Measurements from ENCODE around the gene CNGA1.
"Not testable (repeated sequence)": the region's sequence is repeated elsewhere in the genome, so short reads cannot be mapped to it uniquely, and the experiment has no call there.

CNGA1 gene

GRCh38 chr4:48030470-48030869, 14.0 kb upstream of the CNGA1 start:
- DNase-seq (ENCODE audit: low spot score): no peak

DNA sequence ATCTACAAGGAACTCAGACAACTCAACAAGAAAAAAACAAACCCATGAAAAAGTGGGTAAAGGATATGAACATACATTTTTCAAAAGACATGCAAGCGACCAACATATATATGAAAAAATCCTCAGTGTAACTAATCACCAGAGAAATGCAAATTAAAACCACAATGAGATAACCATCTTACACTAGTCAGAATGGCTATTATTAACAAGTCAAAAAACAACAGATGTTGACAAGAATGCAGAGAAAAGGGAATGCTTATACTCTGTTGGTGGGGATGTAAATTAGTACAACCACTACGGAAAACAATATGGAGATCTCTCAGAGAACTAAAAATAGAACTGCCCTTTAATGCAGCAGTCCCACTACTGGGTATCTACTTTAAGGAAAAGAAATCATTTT, 12.2 kb upstream of the CNGA1 start:
- DNase-seq (ENCODE audit: low spot score): no peak

GRCh38 chr4:48027653-48028052, 11.2 kb upstream of the CNGA1 start:
- DNase-seq (ENCODE audit: low spot score): no peak

- peak; percentile 21 for DNase-seq (ENCODE audit: low spot score)
Measured at GRCh38 chr4:48025005-48025404, 8.5 kb upstream of the CNGA1 start.

DNA sequence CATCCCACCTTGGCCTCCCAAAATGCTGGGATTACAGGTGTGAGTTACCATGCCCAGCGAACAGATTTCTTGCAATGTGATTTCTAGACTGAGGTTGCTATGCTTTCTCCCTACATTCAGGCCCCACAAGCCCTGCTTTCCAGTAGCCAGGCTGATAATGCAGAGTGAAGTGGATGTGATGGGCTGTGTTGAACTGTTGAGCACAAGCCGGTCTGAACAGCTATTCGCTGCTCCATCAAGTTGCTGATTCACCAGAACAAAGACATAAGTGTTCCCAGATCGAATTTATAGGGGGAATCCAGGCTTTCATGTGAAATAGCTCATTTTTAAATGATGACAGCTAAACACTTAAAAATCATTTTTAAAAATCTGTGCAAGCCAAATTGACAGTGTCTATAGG, 8.0 kb upstream of the CNGA1 start:
- no peak for DNase-seq (ENCODE audit: low spot score)

DNA sequence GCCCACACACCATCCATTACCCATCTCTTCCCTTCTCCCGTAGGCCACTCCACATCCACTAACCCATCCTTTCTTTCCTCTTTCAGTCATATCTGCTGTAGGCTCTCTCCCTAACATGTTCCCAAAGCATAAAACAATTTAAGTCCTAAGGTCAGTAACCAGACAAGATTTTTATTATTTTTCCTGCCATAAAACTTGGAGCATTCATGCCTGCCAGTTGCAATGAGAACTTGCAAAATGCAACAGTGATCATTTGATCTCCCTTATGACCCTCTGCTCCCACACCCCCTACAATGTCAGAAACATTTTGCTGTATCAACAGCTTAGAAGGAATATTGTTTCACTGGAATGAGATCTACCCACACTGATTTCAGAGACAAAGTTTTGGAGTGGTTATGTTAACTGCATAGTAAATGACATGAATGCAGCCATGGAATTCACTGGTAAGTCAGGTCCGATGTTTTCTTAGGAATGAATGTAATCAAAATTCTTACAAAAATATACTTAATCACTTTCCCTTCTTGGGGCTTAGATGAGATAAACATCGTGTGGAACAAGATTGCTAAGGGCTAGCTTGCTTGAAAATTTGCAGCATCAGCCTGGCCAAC, 5.8 kb upstream of the CNGA1 start:
- DNase-seq (ENCODE audit: low spot score): no peak

- no peak for DNase-seq (ENCODE audit: low spot score)
Measured at GRCh38 chr4:48021100-48021499, 4.6 kb upstream of the CNGA1 start.

GRCh38 chr4:48018112-48018511, 1.6 kb upstream of the CNGA1 start:
- no peak for DNase-seq (ENCODE audit: low spot score)

DNA sequence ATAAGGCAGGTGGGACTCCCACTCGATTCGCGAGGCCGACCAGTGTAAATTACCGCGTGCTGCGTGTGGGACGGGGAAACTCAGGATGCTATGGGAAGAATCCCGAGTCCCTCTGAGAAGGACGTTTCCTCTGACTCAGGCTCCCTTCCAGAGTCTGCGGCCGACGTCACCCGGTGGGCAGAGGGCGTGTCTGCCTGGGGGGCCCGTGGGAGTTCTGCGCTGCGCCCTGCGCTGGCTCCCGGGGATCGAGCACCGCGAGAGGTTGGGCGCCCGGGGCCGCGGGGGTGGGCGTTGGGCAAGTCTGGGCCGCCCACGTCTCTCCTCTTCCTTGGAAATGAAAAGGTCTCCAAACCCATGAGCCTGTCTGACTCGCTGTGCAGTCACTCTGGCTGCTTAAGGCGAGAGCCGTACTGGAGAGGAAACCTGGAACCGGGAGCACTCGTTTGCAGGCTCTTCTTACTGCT, 659 bp upstream of the CNGA1 start:
- peak; percentile 71 for DNase-seq (ENCODE audit: low spot score)

- DNase-seq (ENCODE audit: low spot score): no peak
Measured at GRCh38 chr4:48015678-48016077, 803 bp downstream of the CNGA1 start.

DNA sequence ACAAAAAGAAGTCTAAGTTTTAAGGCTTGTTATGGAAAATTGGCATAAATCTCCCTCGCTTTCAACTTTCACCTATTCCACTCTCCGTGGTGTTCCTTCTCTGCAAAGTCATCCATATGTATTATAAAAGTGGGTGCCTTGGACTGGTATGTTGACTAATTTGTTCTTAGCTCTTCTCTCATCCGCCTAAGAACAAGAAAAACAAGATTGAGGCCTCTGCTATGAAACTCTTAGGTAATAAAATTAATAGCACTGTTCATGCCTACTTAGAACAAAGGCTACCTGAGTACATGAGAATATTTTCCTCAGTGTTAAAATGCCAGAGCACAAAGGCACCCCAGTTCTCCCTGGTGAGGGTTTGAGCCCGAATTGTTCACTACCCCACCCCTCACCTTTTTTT, 1.3 kb downstream of the CNGA1 start:
- no peak for DNase-seq (ENCODE audit: low spot score)

DNA sequence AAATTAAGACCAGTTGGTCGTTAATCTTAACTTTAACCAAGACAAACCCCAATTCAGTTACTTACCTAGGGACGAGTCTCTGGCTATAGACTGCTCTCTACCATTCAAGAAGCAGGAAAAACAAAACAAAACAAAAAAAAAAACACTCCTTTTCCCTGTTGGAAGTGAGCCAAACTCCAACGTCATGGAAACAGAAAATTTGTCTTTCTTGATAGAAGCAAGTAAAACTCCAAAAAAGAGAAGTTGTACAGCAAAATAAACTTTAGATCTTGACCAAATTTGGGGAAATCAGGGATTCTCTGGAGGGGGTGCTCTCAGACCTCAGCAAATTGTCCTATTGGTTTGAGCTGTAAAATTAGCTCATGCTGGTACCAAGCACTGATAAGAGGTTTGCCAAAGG, 3.7 kb downstream of the CNGA1 start:
- DNase-seq (ENCODE audit: low spot score): no peak

GRCh38 chr4:48011722-48012121, 4.8 kb downstream of the CNGA1 start:
- no peak for DNase-seq (ENCODE audit: low spot score)

DNA sequence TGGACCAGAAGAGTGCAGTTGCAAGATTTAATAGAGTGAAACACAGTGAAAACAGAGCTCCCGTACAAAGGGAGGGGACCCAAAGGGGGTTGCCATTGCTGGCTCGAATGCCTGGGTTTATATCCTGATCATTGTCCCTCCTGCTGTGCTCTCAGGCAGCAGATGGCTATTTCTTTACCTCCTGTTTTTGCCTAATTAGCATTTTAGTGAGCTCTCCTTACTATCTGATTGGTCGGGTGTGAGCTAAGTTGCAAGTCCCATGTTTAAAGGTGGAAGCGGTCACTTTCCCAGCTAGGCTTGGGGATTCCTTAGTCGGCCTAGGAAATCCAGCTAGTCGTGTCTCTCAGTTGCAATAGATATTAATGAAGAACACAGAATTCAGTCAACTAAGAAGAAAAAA, 5.6 kb downstream of the CNGA1 start:
- not testable (repeated sequence) for DNase-seq (ENCODE audit: low spot score)

GRCh38 chr4:48008021-48008596, 8.4 kb downstream of the CNGA1 start:
- DNase-seq (ENCODE audit: low spot score): no peak

DNA sequence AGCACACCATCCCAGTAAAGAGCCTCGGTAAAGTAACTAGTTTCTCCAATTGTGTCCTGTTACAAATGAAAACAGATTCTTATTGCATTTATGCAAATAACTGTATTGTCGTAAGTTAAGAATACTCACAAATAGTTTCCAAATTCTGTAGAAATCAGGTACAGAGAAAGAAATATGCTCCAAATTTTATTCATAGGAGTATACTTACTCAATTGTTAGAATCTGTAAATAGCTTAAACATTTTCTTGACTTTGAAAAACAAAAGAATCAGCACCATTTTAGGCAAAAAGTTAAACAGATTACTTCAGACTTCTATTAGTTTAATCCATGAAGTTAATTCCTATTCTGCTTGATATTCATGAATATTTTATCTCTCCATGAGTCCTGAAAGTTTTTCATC, 10.7 kb downstream of the CNGA1 start:
- DNase-seq (ENCODE audit: low spot score): no peak

DNA sequence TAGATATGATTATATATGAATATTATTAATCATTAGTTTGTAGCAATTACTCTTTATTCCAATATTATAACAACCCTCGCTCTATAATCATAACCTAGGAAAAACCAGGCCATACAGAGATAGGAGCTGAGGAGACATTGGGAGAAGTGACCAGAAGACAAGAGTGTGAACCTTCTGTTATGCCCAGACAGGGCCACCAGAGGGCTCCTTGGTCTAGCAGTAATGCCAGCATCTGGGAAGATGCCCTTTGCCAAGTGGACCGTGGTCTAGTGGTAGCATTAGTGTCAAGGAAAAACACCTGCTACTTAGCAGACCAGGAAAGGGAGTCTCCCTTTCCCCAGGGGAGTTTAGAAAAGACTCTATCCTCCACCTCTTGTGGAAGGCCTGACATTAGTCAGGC, 12.9 kb downstream of the CNGA1 start:
- DNase-seq (ENCODE audit: low spot score): not testable (repeated sequence)

- DNase-seq (ENCODE audit: low spot score): no peak
Measured at GRCh38 chr4:48002267-48002666, 14.2 kb downstream of the CNGA1 start.

- no peak for DNase-seq (ENCODE audit: low spot score)
Measured at GRCh38 chr4:47996021-47996420, 20.5 kb downstream of the CNGA1 start.

DNA sequence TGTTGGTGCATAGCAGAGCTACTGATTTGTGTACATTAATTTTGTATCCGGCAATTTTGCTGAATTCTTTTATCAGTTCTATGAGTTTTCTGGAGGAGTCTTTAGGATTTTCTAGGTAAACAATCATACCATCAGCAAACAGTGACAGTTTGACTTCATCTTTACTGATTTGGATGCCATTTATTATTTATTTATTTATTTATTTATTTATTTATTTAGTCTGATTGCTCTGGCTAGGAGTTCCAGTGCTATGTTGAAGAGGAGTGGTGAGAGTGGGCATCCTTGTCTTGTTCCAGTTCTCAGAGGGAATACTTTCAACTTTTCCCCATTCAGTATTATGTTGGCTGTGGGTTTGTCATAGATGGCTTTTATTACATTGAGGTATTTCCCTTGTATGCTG, 24.0 kb downstream of the CNGA1 start:
- not testable (repeated sequence) for DNase-seq (ENCODE audit: low spot score)

DNA sequence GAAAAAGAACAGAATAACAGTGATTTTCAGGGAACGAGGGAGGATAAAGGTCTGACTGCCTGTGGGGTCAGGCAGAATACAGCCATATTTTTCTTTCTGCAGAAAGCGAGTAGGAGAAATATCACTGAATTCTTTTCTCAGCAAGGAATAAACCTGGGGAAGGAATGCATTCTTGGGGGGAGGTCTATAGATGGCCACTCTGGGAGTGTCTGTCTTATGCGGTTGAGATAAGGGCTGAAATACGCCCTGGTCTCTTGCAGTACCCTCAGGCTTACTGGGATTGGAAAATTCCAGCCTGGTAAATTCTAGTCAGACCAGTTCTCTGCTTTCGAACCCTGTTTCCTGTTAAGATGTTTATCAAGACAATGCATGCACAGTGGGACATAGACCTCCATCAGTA, 26.3 kb downstream of the CNGA1 start:
- DNase-seq (ENCODE audit: low spot score): no peak

DNA sequence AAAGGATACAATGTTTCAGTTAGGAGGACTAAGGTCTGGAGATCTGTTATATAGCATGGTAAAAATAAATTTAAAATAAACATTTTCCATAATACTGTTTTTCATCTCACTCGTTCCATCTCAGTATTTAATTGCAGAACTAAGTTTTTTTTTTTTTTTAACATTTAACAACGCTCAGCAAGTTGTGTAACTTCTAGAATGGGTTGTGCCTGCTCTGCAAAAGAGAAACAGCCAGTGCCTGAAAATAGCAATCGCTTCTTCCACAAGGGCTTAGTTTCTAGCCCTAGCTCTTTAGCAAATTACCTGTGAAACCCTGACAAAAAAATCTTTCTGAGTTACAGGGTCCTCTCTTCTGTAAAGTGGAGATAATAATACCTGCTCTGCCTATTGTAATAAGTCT, 41.9 kb downstream of the CNGA1 start:
- no peak for DNase-seq (ENCODE audit: low spot score)

DNA sequence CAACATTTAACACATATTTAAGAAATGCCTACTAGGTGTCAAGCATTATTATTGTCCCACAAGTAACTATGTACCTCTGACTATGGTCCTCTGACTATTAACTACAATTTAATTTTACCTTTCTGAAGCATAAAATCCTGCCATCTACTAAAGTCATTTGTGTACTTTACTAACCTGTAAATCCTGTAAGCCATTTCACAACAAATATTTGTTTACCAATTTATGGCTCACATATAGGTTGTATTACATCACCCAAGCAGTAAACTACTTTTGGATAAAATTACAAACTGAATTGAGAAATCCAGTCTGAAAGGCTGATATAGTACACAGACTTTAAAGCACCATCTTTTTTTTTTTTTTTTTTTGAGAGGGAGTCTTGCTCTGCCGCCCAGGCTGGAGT, 43.8 kb downstream of the CNGA1 start:
- no peak for DNase-seq (ENCODE audit: low spot score)

- DNase-seq (ENCODE audit: low spot score): no peak
Measured at GRCh38 chr4:47972181-47972580, 44.3 kb downstream of the CNGA1 start.
